ENCODE results near the gene HSP90AB1. TPM values are rescaled to one million over a fixed set of nuclear protein-coding genes. Genes with fewer than 3 reads are reported as not detected.

HSP90AB1 gene
- total RNA-seq, 1 experiment from 2014 or later = 1,986 TPM

- no peak overlapping the region for H2BK20ac ChIP-seq (ENCODE audit: low read depth, low read length, poor library complexity, severe bottlenecking)
- H2BK15ac ChIP-seq (ENCODE audit: low read depth, low read length) = no peak overlapping the region
- peak overlapping the region; percentile 79 to 88 for H3K4me3 Mint-ChIP-seq
- no peak overlapping the region for H3K18ac ChIP-seq (ENCODE audit: insufficient read length, low read depth, low read length)
- H3K27ac Mint-ChIP-seq = peak overlapping the region in 1 of 3 experiments; percentile 40; a peak in 1 of 7 replicates
- H3T11ph ChIP-seq (ENCODE audit: low read length) = no peak overlapping the region
- no peak overlapping the region for H2BK12ac ChIP-seq (ENCODE audit: insufficient read length, low read depth, low read length)
- H2AK5ac ChIP-seq (ENCODE audit: insufficient read length, low read length) = no peak overlapping the region
- peaks cover 42 to 49% of the 10 kb centered on the region in 2 experiments for H3K4me1 Mint-ChIP-seq
- 100% methylated on average over 1 of the region's 17 CpGs for WGBS (ENCODE audit: extremely low coverage, insufficient read length, low lambda C conversion rate)
- no peak overlapping the region for H4K5ac ChIP-seq (ENCODE audit: insufficient read length, low read depth, low read length)
- H3K79me1 ChIP-seq (ENCODE audit: insufficient read depth, low read depth, low read length, poor library complexity, severe bottlenecking) = no peaks in the 10 kb centered on the region
- no peaks in the 10 kb centered on the region for H3K79me2 ChIP-seq (ENCODE audit: insufficient read depth, low read length)
- no peak for TF ChIP-seq CTCF (conservative IDR thresholded peaks at IDR 0.05)
- H4K91ac ChIP-seq (ENCODE audit: insufficient read length, low read depth, low read length) = no peak overlapping the region
- no peak overlapping the region for H3K56ac ChIP-seq (ENCODE audit: insufficient read length, low read depth, low read length)
- no peak overlapping the region for H3K4ac ChIP-seq (ENCODE audit: low read depth, low read length)
- no peak overlapping the region for H3K27ac ChIP-seq (ENCODE audit: insufficient read length, low read depth, low read length)
- peaks cover 7% of the 10 kb centered on the region; the same call in 1 of the 2 replicates for H3K27me3 ChIP-seq (ENCODE audit: insufficient read depth, low read length)
- H3K23ac ChIP-seq (ENCODE audit: insufficient read length, low read depth, low read length) = no peak overlapping the region
- no peak overlapping the region for H2BK5ac ChIP-seq (ENCODE audit: insufficient read length, low read length)
- H3K4me1 ChIP-seq (ENCODE audit: insufficient read depth, low read length) = peaks cover 8% of the 10 kb centered on the region; the same call in 1 of the 2 replicates
- no peaks in the 10 kb centered on the region; a peak in 1 of 5 replicates for H3K9me3 Mint-ChIP-seq
- no peaks in the 10 kb centered on the region; a peak in 2 of 7 replicates for H3K36me3 Mint-ChIP-seq (ENCODE audit: insufficient read depth in 1 of 3, low read depth in 3 of 3)
- no peak overlapping the region for H3K9ac ChIP-seq (ENCODE audit: extremely low read depth, insufficient read length, low read length)
- peak overlapping the region; percentile 84 for H3K4me2 ChIP-seq (ENCODE audit: insufficient read depth, insufficient read length, low read length)
- H4K8ac ChIP-seq (replicated peaks; ENCODE audit: insufficient read length, low read depth, low read length) = no peak overlapping the region
- H3K27me3 Mint-ChIP-seq (ENCODE audit: low read depth) = peaks cover 23% of the 10 kb centered on the region
- no peak overlapping the region for H2AFZ ChIP-seq (ENCODE audit: low read length)
- H3K14ac ChIP-seq (ENCODE audit: insufficient read depth, low read length) = no peak overlapping the region
- H2BK120ac ChIP-seq (ENCODE audit: low read depth, low read length, poor library complexity, severe bottlenecking) = no peak overlapping the region
- no peaks in the 10 kb centered on the region for H4K20me1 ChIP-seq (ENCODE audit: control insufficient read depth, insufficient read depth, insufficient read length)
- no peaks in the 10 kb centered on the region for H3K9me3 ChIP-seq (ENCODE audit: control insufficient read depth, low read depth, low read length)
- peaks cover 18% of the 10 kb centered on the region for H3K23me2 ChIP-seq (ENCODE audit: insufficient read length, low read depth, low read length, poor library complexity, severe bottlenecking)
- DNase-seq = no peak
Observed at GRCh38 chr6:44265722-44266233, 18.9 kb downstream of the HSP90AB1 start.
